Spleen (tissue), 11 donors: ENCODE results near the gene FCGR2B. TPM values are rescaled to one million over a fixed set of nuclear protein-coding genes. Genes with fewer than 3 reads are reported as not detected.

ENCODE experiments used
- DNase-seq: peaks from one replicate; pipeline ENCODE4 v3.0.0-alpha.2; 2020
- H3K27ac ChIP-seq, 8 donors: fragments of 200-600 bp; sonication (generic) in 7 of 8; 1 replicate in 4 of 8; 2 replicates in 4 of 8; pipeline versions ENCODE4 v1.5.0 to v1.8.0; 2016 to 2021; ENCODE audit warnings: inconsistent platforms in 4 of 8, mild to moderate bottlenecking in 4 of 8, moderate library complexity in 1 of 8
- H3K27me3 ChIP-seq, 7 donors: fragments of 200-600 bp; sonication (generic) in 6 of 7; replicated peaks in 1 of 7; 1 replicate in 4 of 7; 2 replicates in 3 of 7; pipeline versions ENCODE4 v1.5.0 to v1.8.0; 2016 to 2021; ENCODE audit warnings: inconsistent platforms in 3 of 7, mild to moderate bottlenecking in 1 of 7
- H3K36me3 ChIP-seq, 6 donors: fragments of 200-600 bp; sonication (generic) in 5 of 6; 1 replicate in 4 of 6; 2 replicates in 2 of 6; pipeline versions ENCODE4 v1.5.0 to v1.8.0; 2016 to 2021; ENCODE audit warnings: inconsistent platforms in 2 of 6
- H3K4me1 ChIP-seq, 6 donors: fragments of 200-600 bp; sonication (generic) in 5 of 6; 1 replicate in 3 of 6; 2 replicates in 3 of 6; pipeline versions ENCODE4 v1.5.0 to v1.8.0; 2016 to 2021; ENCODE audit warnings: inconsistent platforms in 3 of 6
- H3K4me3 ChIP-seq, 8 donors: fragments of 200-600 bp; sonication (generic) in 7 of 8; 1 replicate in 4 of 8; 2 replicates in 4 of 8; pipeline versions ENCODE4 v1.5.0 to v1.8.0; 2016 to 2021; ENCODE audit warnings: inconsistent platforms in 4 of 8, mild to moderate bottlenecking in 4 of 8, moderate library complexity in 2 of 8
- H3K9me3 ChIP-seq, 8 donors: fragments of 200-600 bp; sonication (generic) in 7 of 8; 1 replicate in 4 of 8; 2 replicates in 4 of 8; pipeline versions ENCODE4 v1.5.0 to v1.8.0; 2016 to 2021; ENCODE audit warnings: inconsistent platforms in 4 of 8
- CTCF ChIP-seq, 11 experiments: fragments of 200-600 bp in 7 of 11; fragments of 450-650 bp in 4 of 11; sonication (generic) in 4 of 11; IDR thresholded peaks in 8 of 11; conservative IDR thresholded peaks in 3 of 11; 1 replicate in 7 of 11; 2 replicates in 4 of 11; pipeline versions ENCODE4 v1.4.0 to v1.8.0; 2016 to 2021; ENCODE audit warnings: antibody characterized with exemption in 11 of 11, inconsistent platforms in 4 of 11, mild to moderate bottlenecking in 1 of 11
- POLR2A ChIP-seq, 3 donors: fragments of 450-650 bp; IDR thresholded peaks; one replicate each; pipeline ENCODE4 v1.5.1; 2017; ENCODE audit warnings: antibody characterized with exemption in 3 of 3, mild to moderate bottlenecking in 1 of 3
- POLR2AphosphoS5 ChIP-seq, 3 donors: sonication (generic); formaldehyde crosslinking; IDR thresholded peaks; one replicate each; pipeline ENCODE4 v1.5.1; 2017; ENCODE audit warnings: antibody characterized with exemption in 3 of 3
- WGBS, 5 donors: extraction: QIAGEN DNeasy Blood & Tissue Kit in 3 of 5; methylation state at CpG; one replicate each; pipeline versions ENCODE4 v1.1.5 to v1.1.7; 2013 to 2018; 5-methylcytosine and 5-hydroxymethylcytosine counted together
- intact Hi-C: fragments of 100-400 bp; cut with DNase I; formaldehyde crosslinking; loops from one replicate; pipeline ENCODE4 v1.15.0; 2023; ENCODE audit warnings: low total_unique reads
- polyA plus RNA-seq, 3 donors: library from polyadenylated mRNA; stranded (reverse); fragments of 200-250 nt; gene quantifications; one replicate each; pipeline ENCODE4 v1.2.1, GENCODE V29; 2013
- total RNA-seq, 7 donors: library from RNA; depleted of rRNA in 3 of 7; stranded (reverse); fragments of >200 nt in 3 of 7; fragmentation: NEBNext Ultra II Directional in 4 of 7; extraction: Animal tissue kit (Norgen Biotek cat#: 25700) in 4 of 7; gene quantifications; one replicate each; pipeline versions ENCODE4 v1.1.0 to v1.2.1, GENCODE V29; 2016 to 2021
- donor health status: healthy with polysubstance abuse.
- donor health status: DM: no; HTN: no; CAD: no; lungs with moderate emphysema.
- donor health status: DM: no; HTN: no; CAD: no.
- donor health status: Bipolar disorder and iron deficiency.
- donor health status: healthy.
- donor health status: DM: no; HTN: no; CAD: no.
- donor health status: DM: yes; HTN: yes; CAD: no.

FCGR2B gene
- total and polyA plus RNA-seq, 10 donors, result 29.7 to 66.7 (median 42.5) TPM

- WGBS, 5 donors, result 81 to 91% (median 87%) methylated on average over 5 of the region's 5 CpGs
- Histone ChIP-seq H3K36me3 (peaks cover 0 to 23% (median 2%) of the 10 kb centered on the region in 6 donors), H3K27ac (no peak overlapping the region), H3K4me3 (no peak overlapping the region), H3K4me1 (no peaks in the 10 kb centered on the region), H3K9me3 (no peaks in the 10 kb centered on the region), H3K27me3 (peaks cover 0 to 12% (median 0%) of the 10 kb centered on the region in 7 donors)
- no peak for DNase-seq
- no peak for TF ChIP-seq POLR2AphosphoS5 (IDR thresholded peaks at IDR 0.05)
- TF ChIP-seq CTCF (IDR thresholded peaks at IDR 0.05 in 8 of 11, conservative IDR thresholded peaks at IDR 0.05 in 3 of 11), result no peak
- no peak for TF ChIP-seq POLR2A (IDR thresholded peaks at IDR 0.05)
- intact Hi-C loops, result no loop called here
Observed at GRCh38 chr1:161676958-161677689, 14.2 kb downstream of the FCGR2B start.

- intact Hi-C loops, result no loop called here
- Histone ChIP-seq H3K4me3 (no peak overlapping the region), H3K4me1 (no peaks in the 10 kb centered on the region), H3K27ac (no peak overlapping the region), H3K36me3 (peaks cover 0 to 17% (median 2%) of the 10 kb centered on the region in 6 donors), H3K27me3 (peaks cover 0 to 12% (median 0%) of the 10 kb centered on the region in 7 donors), H3K9me3 (no peaks in the 10 kb centered on the region)
- TF ChIP-seq POLR2AphosphoS5 (IDR thresholded peaks at IDR 0.05) (no peak), CTCF (IDR thresholded peaks at IDR 0.05 in 8 of 11, conservative IDR thresholded peaks at IDR 0.05 in 3 of 11) (no peak), POLR2A (IDR thresholded peaks at IDR 0.05) (no peak)
- 80 to 91% (median 83%) methylated on average over 3 of the region's 3 CpGs for WGBS, 5 donors
- no peak for DNase-seq
Observed at GRCh38 chr1:161678500-161678899, 15.6 kb downstream of the FCGR2B start.

GRCh38 chr1:161681879-161682278, 18.9 kb downstream of the FCGR2B start:
- intact Hi-C loops, result no loop called here
- H3K4me3 ChIP-seq, result no peak overlapping the region
- no peaks in the 10 kb centered on the region for H3K9me3 ChIP-seq
- no peak for DNase-seq
- no peak overlapping the region for H3K27ac ChIP-seq
- WGBS, 5 donors, result 75 to 92% (median 81%) methylated on average over 3 of the region's 3 CpGs
- H3K4me1 ChIP-seq, result no peaks in the 10 kb centered on the region
- peaks cover 0 to 12% (median 2%) of the 10 kb centered on the region in 6 donors for H3K36me3 ChIP-seq
- no peak for TF ChIP-seq CTCF (IDR thresholded peaks at IDR 0.05 in 8 of 11, conservative IDR thresholded peaks at IDR 0.05 in 3 of 11)
- TF ChIP-seq POLR2AphosphoS5 (IDR thresholded peaks at IDR 0.05), result no peak
- no peak for TF ChIP-seq POLR2A (IDR thresholded peaks at IDR 0.05)
- H3K27me3 ChIP-seq, result peaks cover 0 to 17% (median 0%) of the 10 kb centered on the region in 7 donors

- WGBS, 5 donors, result 74 to 79% (median 75%) methylated on average over 3 of the region's 3 CpGs
- intact Hi-C loops, result no loop called here
- DNase-seq, result no peak
- no peaks in the 10 kb centered on the region for H3K4me1 ChIP-seq
- peaks cover 0 to 54% (median 0%) of the 10 kb centered on the region in 7 donors for H3K27me3 ChIP-seq
- no peaks in the 10 kb centered on the region for H3K9me3 ChIP-seq
- no peak overlapping the region for H3K27ac ChIP-seq
- no peak for TF ChIP-seq POLR2AphosphoS5 (IDR thresholded peaks at IDR 0.05)
- no peak for TF ChIP-seq CTCF (IDR thresholded peaks at IDR 0.05 in 8 of 11, conservative IDR thresholded peaks at IDR 0.05 in 3 of 11)
- no peak for TF ChIP-seq POLR2A (IDR thresholded peaks at IDR 0.05)
- H3K4me3 ChIP-seq, result no peak overlapping the region
- H3K36me3 ChIP-seq, result no peaks in the 10 kb centered on the region
Observed at GRCh38 chr1:161688946-161689345, 26.0 kb downstream of the FCGR2B start.
